OCI-LY7 (cell line): ENCODE measurements around the gene ANKRD1. TPM values are rescaled to one million over a fixed set of nuclear protein-coding genes. Genes with fewer than 3 reads are reported as not detected.
"Not testable (repeated sequence)": the region's sequence is repeated elsewhere in the genome, so short reads cannot be mapped to it uniquely, and the experiment has no call there.

Experiments
- BruUV-seq: library from RNA; stranded (reverse); fragments of 400-500 nt; replicated peaks from 2 replicates; lab custom pipeline; 2021; lab: Mats Ljungman, UMichigan
- CTCF ChIA-PET: fragments of 300-600 bp; sonication (Branson Sonifier 250); formaldehyde crosslinking; loops from one replicate; lab custom pipeline; 2022; ENCODE audit warnings: antibody characterized with exemption; ENCODE audit not compliant: unreplicated experiment; lab: Charles Lee
- POLR2A ChIA-PET: fragments of 300-600 bp; sonication (Branson Sonifier 250); formaldehyde crosslinking; loops from one replicate; lab custom pipeline; 2022; ENCODE audit warnings: antibody characterized with exemption; lab: Charles Lee
- DNase-seq: peaks from one replicate; pipeline ENCODE4 v3.0.0-alpha.2; 2015; ENCODE audit warnings: low spot score
- H2AFZ ChIP-seq: fragments of 200-600 bp; sonication (generic), shearing (Covaris generic); 2 replicates; pipeline ENCODE4 v1.6.1; 2014; ENCODE audit warnings: mild to moderate bottlenecking, antibody characterized with exemption, low read length, moderate library complexity
- H3K27ac ChIP-seq: fragments of 200-600 bp; sonication (generic); 2 replicates; pipeline ENCODE4 v1.5.1; 2014; ENCODE audit warnings: mixed run types, low read depth, mild to moderate bottlenecking, moderate library complexity, low read length, inconsistent platforms; ENCODE audit not compliant: poor library complexity, severe bottlenecking
- H3K36me3 ChIP-seq: fragments of 200-600 bp; sonication (generic); 2 replicates; pipeline ENCODE4 v1.6.1; 2014; ENCODE audit warnings: mild to moderate bottlenecking, antibody characterized with exemption, low read length, moderate library complexity, mixed read lengths; ENCODE audit not compliant: insufficient read depth
- H3K4me1 ChIP-seq: fragments of 200-600 bp; sonication (generic); 2 replicates; pipeline ENCODE4 v1.5.1; 2014; ENCODE audit warnings: mild to moderate bottlenecking, low read length; ENCODE audit not compliant: insufficient read depth, poor library complexity, severe bottlenecking
- H3K4me2 ChIP-seq: fragments of 200-600 bp; sonication (generic); 2 replicates; pipeline ENCODE4 v1.6.1; 2014; ENCODE audit warnings: mild to moderate bottlenecking, low read length
- H3K4me3 ChIP-seq: fragments of 200-600 bp; sonication (generic); 2 replicates; pipeline ENCODE4 v1.5.1; 2014; ENCODE audit warnings: mild to moderate bottlenecking, low read depth, low read length; ENCODE audit not compliant: poor library complexity, severe bottlenecking
- H3K79me2 ChIP-seq: fragments of 200-600 bp; sonication (generic); 2 replicates; pipeline ENCODE4 v1.6.1; 2016; ENCODE audit warnings: low read depth, mild to moderate bottlenecking, low read length, moderate library complexity, mixed read lengths; ENCODE audit not compliant: insufficient read depth
- H3K9me2 ChIP-seq: fragments of 200-600 bp; sonication (generic); 2 replicates; pipeline ENCODE4 v1.6.1; 2016; ENCODE audit warnings: mild to moderate bottlenecking, low read length, mixed read lengths; ENCODE audit not compliant: insufficient read depth
- H3K9me3 ChIP-seq: fragments of 200-600 bp; sonication (generic); 2 replicates; pipeline ENCODE4 v1.6.1; 2014; ENCODE audit warnings: mild to moderate bottlenecking, mixed run types, low read length, mixed read lengths
- H4K20me1 ChIP-seq: fragments of 200-600 bp; sonication (generic); 2 replicates; pipeline ENCODE4 v1.6.1; 2014; ENCODE audit warnings: mild to moderate bottlenecking, antibody characterized with exemption, low read length, moderate library complexity, mixed read lengths; ENCODE audit not compliant: insufficient read depth
- EZH2phosphoT487 ChIP-seq: fragments of 200-600 bp; sonication (generic); IDR thresholded peaks from 2 replicates; pipeline ENCODE4 v1.6.1; 2018; ENCODE audit warnings: low read depth, borderline replicate concordance, mild to moderate bottlenecking, mixed run types, antibody characterized with exemption, low read length, moderate library complexity, mixed read lengths
- intact Hi-C: fragments of 100-400 bp; cut with micrococcal nuclease; formaldehyde crosslinking; loops from one replicate; pipeline ENCODE4 v1.10.0; 2022; ENCODE audit not compliant: unreplicated experiment
- total RNA-seq, 2 experiments: library from RNA; depleted of rRNA in 1 of 2; stranded (reverse); fragments of >200 nt in 1 of 2; shearing (Covaris generic) in 1 of 2; gene quantifications; 2 replicates each; pipeline ENCODE4 v1.2.3, GENCODE V29; 2014 to 2022
- TF ChIP-seq, protein P1 (sequence below): fragments of 200-600 bp; sonication (generic); conservative IDR thresholded peaks from 2 replicates; pipeline ENCODE4 v1.5.1; 2014; ENCODE audit warnings: mild to moderate bottlenecking, antibody characterized with exemption, low read length, moderate library complexity, mixed read lengths

The ANKRD1 gene
- total RNA-seq, 2 experiments from 2014 or later, result not detected

DNA sequence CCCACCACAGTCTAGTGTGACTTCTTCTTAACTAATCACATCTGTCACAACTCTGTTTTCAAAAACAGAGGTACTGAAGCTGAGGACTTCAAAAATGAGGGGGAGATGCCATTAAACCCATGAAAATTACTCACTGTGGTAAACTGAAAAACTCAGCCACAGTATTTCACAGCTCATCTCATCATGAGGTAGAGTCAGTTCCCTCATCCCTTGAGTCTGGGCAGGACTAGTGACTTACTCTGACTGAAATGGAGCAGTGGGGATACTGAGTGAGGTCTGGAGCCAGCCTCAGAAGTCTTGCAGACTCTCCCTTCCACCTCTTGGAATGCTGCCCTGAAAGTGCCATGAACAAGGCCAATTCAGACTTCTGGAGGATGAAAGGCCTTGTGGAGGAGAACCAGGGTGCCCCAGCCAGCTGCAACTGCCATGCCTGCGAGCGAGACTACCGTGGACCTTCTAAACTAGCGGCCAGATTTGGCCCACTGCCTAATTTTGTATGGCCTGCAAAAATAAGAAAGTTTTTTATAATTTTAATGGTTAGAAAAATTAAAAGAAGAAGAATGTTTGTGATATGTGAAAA is 24.7 kb upstream of the ANKRD1 start:
- no peaks in the 10 kb centered on the region for H4K20me1 ChIP-seq
- CTCF ChIA-PET, result no interaction called here
- no peak overlapping the region for H3K27ac ChIP-seq
- no peak for TF ChIP-seq EZH2phosphoT487
- TF ChIP-seq, protein P1, sequence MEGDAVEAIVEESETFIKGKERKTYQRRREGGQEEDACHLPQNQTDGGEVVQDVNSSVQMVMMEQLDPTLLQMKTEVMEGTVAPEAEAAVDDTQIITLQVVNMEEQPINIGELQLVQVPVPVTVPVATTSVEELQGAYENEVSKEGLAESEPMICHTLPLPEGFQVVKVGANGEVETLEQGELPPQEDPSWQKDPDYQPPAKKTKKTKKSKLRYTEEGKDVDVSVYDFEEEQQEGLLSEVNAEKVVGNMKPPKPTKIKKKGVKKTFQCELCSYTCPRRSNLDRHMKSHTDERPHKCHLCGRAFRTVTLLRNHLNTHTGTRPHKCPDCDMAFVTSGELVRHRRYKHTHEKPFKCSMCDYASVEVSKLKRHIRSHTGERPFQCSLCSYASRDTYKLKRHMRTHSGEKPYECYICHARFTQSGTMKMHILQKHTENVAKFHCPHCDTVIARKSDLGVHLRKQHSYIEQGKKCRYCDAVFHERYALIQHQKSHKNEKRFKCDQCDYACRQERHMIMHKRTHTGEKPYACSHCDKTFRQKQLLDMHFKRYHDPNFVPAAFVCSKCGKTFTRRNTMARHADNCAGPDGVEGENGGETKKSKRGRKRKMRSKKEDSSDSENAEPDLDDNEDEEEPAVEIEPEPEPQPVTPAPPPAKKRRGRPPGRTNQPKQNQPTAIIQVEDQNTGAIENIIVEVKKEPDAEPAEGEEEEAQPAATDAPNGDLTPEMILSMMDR, result no peak
- no peak for DNase-seq
- no peaks in the 10 kb centered on the region for H3K79me2 ChIP-seq
- no peak overlapping the region for H3K4me3 ChIP-seq
- H3K36me3 ChIP-seq, result no peaks in the 10 kb centered on the region
- no TSS peak for BruUV-seq
- no peak overlapping the region for H2AFZ ChIP-seq
- H3K9me3 ChIP-seq, result no peaks in the 10 kb centered on the region
- no peaks in the 10 kb centered on the region for H3K4me1 ChIP-seq
- no peak overlapping the region for H3K4me2 ChIP-seq
- H3K9me2 ChIP-seq, result no peaks in the 10 kb centered on the region
- intact Hi-C loops, result no loop called here
- POLR2A ChIA-PET, result no interaction called here

DNA sequence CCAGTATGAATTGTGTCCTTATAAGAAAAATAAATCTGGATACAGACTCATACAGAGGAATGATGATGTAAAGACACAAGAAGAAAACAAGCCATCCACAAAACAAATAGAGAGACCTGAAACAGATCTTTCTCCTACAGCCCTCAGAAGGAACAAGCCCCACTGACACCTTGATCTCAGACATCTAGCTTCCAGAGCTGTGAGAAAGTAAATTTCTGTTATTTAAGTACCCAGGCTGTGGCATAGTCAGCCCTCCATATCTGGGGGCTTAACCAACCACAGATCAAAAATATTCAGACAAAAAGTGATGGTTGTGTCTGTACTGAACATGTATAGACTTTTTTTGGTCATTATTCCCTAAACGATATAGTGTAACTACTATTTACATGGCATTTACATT is 23.9 kb upstream of the ANKRD1 start:
- Histone ChIP-seq H2AFZ (no peak overlapping the region), H3K36me3 (no peaks in the 10 kb centered on the region), H3K79me2 (no peaks in the 10 kb centered on the region), H3K4me1 (no peaks in the 10 kb centered on the region), H3K9me2 (no peaks in the 10 kb centered on the region), H3K9me3 (no peaks in the 10 kb centered on the region), H4K20me1 (no peaks in the 10 kb centered on the region), H3K4me2 (no peak overlapping the region), H3K4me3 (no peak overlapping the region), H3K27ac (no peak overlapping the region)
- TF ChIP-seq, protein P1, result no peak
- TF ChIP-seq EZH2phosphoT487, result no peak
- intact Hi-C loops, result no loop called here
- CTCF ChIA-PET, result no interaction called here
- no TSS peak for BruUV-seq
- POLR2A ChIA-PET, result no interaction called here
- DNase-seq, result no peak

DNA sequence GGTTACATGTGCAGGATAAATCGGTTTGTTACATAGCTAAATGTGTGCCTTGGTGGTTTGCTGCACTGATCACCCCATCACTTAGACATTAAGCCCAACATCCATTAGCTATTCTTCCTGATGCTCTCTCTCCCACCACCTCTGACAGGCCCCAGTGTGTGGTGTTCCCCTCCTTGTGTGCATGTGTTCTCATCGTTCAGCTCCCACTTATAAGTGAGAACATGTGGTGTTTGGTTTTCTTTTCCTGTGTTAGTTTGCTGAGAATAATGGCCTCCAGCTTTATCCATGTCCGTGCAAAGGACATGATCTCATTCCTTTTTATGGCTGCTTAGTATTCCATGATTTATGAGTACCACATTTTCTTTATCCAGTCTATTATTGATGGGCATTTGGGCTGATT is 22.1 kb upstream of the ANKRD1 start:
- H3K4me1 ChIP-seq, intact Hi-C loops, H3K4me3 ChIP-seq, H3K9me2 ChIP-seq, H3K79me2 ChIP-seq, H3K27ac ChIP-seq, BruUV-seq, H3K9me3 ChIP-seq, DNase-seq, H3K36me3 ChIP-seq, H4K20me1 ChIP-seq, H2AFZ ChIP-seq, H3K4me2 ChIP-seq, CTCF ChIA-PET: not testable (repeated sequence)
- POLR2A ChIA-PET, result interaction anchor here (0.5 to 0.6 kb wide), 2 partner anchors 34 to 484 kb away, joined by 3 read pairs; no protein-coding TSS in a partner anchor
